ENCODE results near the gene HSPA1A.

GRCh38 chr6:31784098-31784925 is 31.0 kb upstream of the HSPA1A start:
- TF ChIP-seq REST (IDR thresholded peaks at IDR 0.05), result no peak
- no peak for TF ChIP-seq CTCF (IDR thresholded peaks at IDR 0.05; ENCODE audit: low read depth, low read length, missing input control)
- no peak for TF ChIP-seq RAD21 (IDR thresholded peaks at IDR 0.05)
- TF ChIP-seq GABPA (IDR thresholded peaks at IDR 0.05 in 1 of 2, conservative IDR thresholded peaks at IDR 0.05 in 1 of 2), result no peak
- no peak for TF ChIP-seq ZBTB33 (IDR thresholded peaks at IDR 0.05)
- TF ChIP-seq RXRA (IDR thresholded peaks at IDR 0.05), result no peak
- no peak for TF ChIP-seq YY1 (IDR thresholded peaks at IDR 0.05)
- no peak for TF ChIP-seq MAX (IDR thresholded peaks at IDR 0.05)
